Measurements from ENCODE around the gene GALNT17.

GALNT17 gene

DNA sequence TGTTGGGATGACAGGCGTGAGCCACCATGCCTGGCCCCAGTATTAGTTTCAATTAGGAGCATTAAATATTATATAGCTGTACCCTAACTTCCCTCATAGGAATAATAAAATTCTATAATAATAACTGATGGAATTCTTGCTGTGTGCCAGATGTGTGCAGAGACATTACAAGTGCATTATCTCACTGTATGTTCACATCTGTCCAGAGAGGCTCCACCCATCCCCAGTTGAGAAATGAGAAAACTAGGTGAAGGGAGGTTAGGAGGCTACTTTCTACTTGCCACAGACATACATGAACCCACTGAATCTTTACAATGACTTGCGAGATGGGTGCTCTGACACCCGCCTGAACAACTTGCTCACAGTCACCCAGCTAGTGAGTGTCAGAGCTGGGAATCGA is 3.2 kb downstream of the GALNT17 start:
- Histone ChIP-seq H3K27ac (ENCODE audit: low read depth, low read length) (peak overlapping the region; percentile 14), H3K4me1 (ENCODE audit: control insufficient read depth, insufficient read depth, low read length) (peaks cover 3% of the 10 kb centered on the region), H3K4me3 (ENCODE audit: low read length) (no peak overlapping the region)

DNA sequence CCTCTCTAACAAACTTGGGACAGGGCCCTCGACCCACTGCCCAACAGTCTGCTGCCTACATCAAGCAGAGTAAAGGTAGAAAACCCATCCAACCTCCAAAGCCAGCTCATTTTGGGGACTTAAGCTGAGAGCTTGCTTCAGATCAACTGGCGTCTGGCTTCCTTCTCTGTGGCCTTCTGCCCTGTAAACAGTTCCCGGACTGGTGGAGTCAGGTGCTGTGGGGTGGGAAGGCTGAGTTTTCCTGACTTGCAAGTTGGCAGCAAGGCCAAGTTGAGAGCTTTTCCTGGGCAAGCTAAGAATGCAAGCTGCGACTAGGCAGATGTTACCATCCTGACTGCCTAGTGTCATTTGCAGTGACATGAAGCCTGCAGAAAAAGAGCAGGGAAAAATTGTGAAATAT is 3.7 kb downstream of the GALNT17 start:
- Histone ChIP-seq H3K4me1 (ENCODE audit: control insufficient read depth, insufficient read depth, low read length) (peaks cover 3% of the 10 kb centered on the region), H3K9ac (ENCODE audit: low read length) (no peak overlapping the region), H3K36me3 (ENCODE audit: control insufficient read depth, insufficient read depth, low read length) (no peaks in the 10 kb centered on the region), H3K27me3 (ENCODE audit: control insufficient read depth, insufficient read depth, low read length) (no peaks in the 10 kb centered on the region), H3K4me3 (ENCODE audit: low read length) (no peak overlapping the region), H3K27ac (ENCODE audit: low read depth, low read length) (peak overlapping the region; percentile 14)

More for the DNA sequence above, 3.2 kb downstream of the GALNT17 start:
- H3K27me3 ChIP-seq (ENCODE audit: control insufficient read depth, insufficient read depth, low read length), result no peaks in the 10 kb centered on the region
- H3K9ac ChIP-seq (ENCODE audit: low read length), result no peak overlapping the region
- no peaks in the 10 kb centered on the region for H3K36me3 ChIP-seq (ENCODE audit: control insufficient read depth, insufficient read depth, low read length)

DNA sequence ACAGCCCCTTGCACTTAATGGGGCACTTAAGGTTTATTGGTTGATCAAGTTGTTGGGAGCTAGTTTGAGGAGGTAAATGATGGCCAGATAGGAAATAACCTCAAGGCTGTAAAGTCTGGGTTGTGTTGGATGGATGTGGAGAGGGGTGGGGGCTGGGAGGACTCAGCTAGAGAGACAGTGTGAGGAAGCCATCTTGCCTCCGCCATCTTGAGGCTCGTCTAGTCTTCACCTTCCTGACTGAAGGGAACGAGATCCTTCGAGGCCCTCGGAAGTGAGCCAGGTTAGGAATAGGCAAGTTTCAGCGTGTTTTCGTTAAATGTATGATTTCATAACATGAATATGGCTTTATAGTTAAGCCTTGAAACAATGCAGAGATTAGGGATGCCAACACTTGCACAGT is 5.5 kb downstream of the GALNT17 start:
- H3K27ac ChIP-seq (ENCODE audit: low read depth, low read length), result no peak overlapping the region
- no peaks in the 10 kb centered on the region for H3K36me3 ChIP-seq (ENCODE audit: control insufficient read depth, insufficient read depth, low read length)
- no peak overlapping the region for H3K4me3 ChIP-seq (ENCODE audit: low read length)
- H3K4me1 ChIP-seq (ENCODE audit: control insufficient read depth, insufficient read depth, low read length), result peaks cover 3% of the 10 kb centered on the region
- no peak overlapping the region for H3K9ac ChIP-seq (ENCODE audit: low read length)
- H3K27me3 ChIP-seq (ENCODE audit: control insufficient read depth, insufficient read depth, low read length), result no peaks in the 10 kb centered on the region

DNA sequence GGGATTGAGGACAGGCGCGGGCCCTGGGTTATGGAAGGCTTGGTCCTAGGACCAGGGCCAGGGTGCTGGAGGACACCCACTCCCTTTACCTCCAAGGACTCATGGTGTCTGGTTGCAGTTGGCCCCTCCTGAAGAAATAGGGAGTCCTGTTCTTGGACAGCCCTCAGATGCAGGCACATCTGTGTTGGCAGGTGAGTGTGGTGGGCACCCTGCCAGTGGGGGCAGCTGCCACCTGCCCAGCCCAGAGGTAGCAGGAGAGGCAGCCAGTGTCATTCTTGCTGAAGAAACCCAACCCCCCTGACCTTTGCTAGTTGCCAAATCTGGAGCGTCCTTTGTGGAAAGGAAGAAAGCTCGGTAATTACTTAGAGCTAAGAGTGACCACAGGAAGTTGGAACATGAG is 8.3 kb downstream of the GALNT17 start:
- Histone ChIP-seq H3K36me3 (ENCODE audit: control insufficient read depth, insufficient read depth, low read length) (no peaks in the 10 kb centered on the region), H3K27me3 (ENCODE audit: control insufficient read depth, insufficient read depth, low read length) (no peaks in the 10 kb centered on the region), H3K9ac (ENCODE audit: low read length) (no peak overlapping the region), H3K4me3 (ENCODE audit: low read length) (no peak overlapping the region), H3K27ac (ENCODE audit: low read depth, low read length) (no peak overlapping the region), H3K4me1 (ENCODE audit: control insufficient read depth, insufficient read depth, low read length) (peaks cover 3% of the 10 kb centered on the region)

DNA sequence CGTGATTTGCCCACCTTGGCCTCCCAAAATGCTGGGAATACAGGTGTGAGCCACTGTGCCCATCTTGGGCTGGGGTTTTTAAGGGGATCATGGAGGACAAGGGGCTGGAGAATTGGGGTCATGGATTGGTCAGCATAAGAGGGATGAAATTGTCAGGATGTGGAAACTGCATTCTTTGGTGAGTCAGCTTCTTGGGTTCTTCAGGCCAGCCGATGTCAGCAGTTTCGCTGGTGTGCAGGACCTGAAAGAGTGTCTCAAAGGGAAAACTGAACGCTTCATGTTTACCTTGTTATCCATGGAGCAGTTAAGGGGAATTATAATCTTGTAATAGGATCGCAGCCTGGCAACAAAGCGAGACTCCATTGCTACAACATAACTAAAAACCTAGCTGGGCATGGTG is 13.0 kb downstream of the GALNT17 start:
- Histone ChIP-seq H3K4me1 (ENCODE audit: control insufficient read depth, insufficient read depth, low read length) (no peaks in the 10 kb centered on the region), H3K4me3 (ENCODE audit: low read length) (no peak overlapping the region), H3K9ac (ENCODE audit: low read length) (no peak overlapping the region), H3K36me3 (ENCODE audit: control insufficient read depth, insufficient read depth, low read length) (no peaks in the 10 kb centered on the region), H3K27ac (ENCODE audit: low read depth, low read length) (no peak overlapping the region), H3K27me3 (ENCODE audit: control insufficient read depth, insufficient read depth, low read length) (no peaks in the 10 kb centered on the region)

DNA sequence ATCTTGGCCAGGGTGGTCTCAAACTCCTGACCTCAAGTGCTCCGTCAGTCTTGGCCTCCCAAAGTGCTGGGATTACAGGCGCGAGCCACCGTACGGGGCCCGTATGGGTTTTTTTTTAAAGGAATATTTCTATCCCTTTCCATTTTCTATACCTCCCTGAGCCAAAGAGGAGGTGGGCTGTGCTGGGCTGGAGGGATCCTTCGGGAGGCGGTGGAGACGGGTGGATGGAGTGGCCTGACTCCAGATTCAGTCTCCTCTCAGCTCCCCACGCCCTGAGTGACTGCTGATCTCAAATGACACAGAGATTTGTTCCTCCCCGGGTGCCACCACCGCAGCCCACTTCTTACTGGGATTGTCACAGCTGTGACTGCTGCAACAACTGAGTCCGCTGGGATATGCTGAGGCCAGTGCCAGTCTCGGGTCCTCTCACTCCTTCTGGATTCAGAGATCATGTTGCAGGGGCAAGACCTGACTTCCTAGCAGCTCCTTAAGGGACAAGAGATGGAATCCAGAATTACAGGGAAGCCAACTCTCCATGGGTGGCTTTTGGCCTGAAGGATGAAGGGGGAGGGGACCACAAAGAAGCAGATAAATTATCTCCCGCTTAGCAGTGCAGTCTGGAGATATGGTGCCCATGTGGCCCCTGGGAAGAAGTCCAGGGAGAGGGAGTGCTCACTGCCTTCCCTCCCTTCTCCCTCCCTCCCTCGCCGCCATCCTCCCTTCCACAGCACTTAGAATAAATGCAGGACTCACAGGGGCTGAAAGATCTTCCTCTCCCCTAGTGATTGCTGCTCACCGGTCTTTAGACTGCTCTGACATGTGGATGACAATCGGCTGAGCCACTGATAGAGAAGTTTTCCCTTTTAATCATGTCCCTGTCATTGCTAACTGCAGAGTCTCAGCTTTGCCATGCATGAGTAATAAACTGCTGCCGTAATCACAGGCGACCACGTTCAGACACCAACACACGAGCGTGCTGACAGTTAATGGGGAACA is 14.3 kb downstream of the GALNT17 start:
- Histone ChIP-seq H3K4me1 (ENCODE audit: control insufficient read depth, insufficient read depth, low read length) (no peaks in the 10 kb centered on the region), H3K4me3 (ENCODE audit: low read length) (no peak overlapping the region), H3K27me3 (ENCODE audit: control insufficient read depth, insufficient read depth, low read length) (no peaks in the 10 kb centered on the region), H3K9ac (ENCODE audit: low read length) (no peak overlapping the region), H3K36me3 (ENCODE audit: control insufficient read depth, insufficient read depth, low read length) (no peaks in the 10 kb centered on the region), H3K27ac (ENCODE audit: low read depth, low read length) (no peak overlapping the region)

DNA sequence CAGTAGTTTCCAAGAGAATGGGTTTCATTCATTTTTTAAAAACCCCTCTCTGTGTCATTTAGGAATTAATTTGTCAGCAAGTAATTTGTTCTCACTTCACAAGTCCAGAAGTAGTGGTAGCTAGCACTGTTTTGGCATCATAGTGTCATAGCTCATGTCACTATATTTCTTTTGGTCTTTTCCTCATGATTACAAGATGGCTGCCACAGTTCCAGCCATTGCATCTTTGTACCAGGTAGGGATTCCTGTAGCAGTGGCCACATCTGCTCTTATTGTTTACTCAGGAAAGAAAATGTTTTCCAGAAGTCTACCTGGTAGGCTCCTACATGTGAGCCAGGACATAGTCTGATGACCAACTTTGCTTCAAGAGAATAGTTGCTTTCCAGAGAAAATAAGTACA is 16.2 kb downstream of the GALNT17 start:
- Histone ChIP-seq H3K9ac (ENCODE audit: low read length) (no peak overlapping the region), H3K27ac (ENCODE audit: low read depth, low read length) (no peak overlapping the region), H3K4me1 (ENCODE audit: control insufficient read depth, insufficient read depth, low read length) (no peaks in the 10 kb centered on the region), H3K27me3 (ENCODE audit: control insufficient read depth, insufficient read depth, low read length) (no peaks in the 10 kb centered on the region), H3K36me3 (ENCODE audit: control insufficient read depth, insufficient read depth, low read length) (no peaks in the 10 kb centered on the region), H3K4me3 (ENCODE audit: low read length) (no peak overlapping the region)

DNA sequence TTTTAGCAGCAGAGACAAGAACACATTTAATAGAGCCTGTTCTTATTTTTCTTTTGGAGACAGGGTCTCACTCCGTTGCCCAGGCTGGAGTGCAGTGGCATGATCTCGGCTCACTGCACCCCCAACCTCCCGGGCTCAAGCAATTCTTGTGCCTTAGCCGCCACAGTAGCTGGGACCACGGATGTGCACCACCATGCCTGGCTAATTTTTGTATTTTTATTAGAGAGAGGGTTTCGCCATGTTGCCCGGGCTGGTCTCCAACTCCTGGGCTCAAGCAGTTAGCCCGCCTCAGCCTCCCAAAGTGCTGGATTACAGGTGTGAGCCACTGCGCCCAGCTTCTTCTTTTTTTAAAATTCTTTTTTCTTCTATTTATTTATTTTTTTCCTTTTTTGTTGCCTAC is 23.3 kb downstream of the GALNT17 start:
- H3K4me3 ChIP-seq (ENCODE audit: low read length), result no peak overlapping the region
- H3K27ac ChIP-seq (ENCODE audit: low read depth, low read length), result no peak overlapping the region
- H3K9ac ChIP-seq (ENCODE audit: low read length), result no peak overlapping the region
- no peaks in the 10 kb centered on the region for H3K27me3 ChIP-seq (ENCODE audit: control insufficient read depth, insufficient read depth, low read length)
- H3K36me3 ChIP-seq (ENCODE audit: control insufficient read depth, insufficient read depth, low read length), result no peaks in the 10 kb centered on the region
- no peaks in the 10 kb centered on the region for H3K4me1 ChIP-seq (ENCODE audit: control insufficient read depth, insufficient read depth, low read length)

DNA sequence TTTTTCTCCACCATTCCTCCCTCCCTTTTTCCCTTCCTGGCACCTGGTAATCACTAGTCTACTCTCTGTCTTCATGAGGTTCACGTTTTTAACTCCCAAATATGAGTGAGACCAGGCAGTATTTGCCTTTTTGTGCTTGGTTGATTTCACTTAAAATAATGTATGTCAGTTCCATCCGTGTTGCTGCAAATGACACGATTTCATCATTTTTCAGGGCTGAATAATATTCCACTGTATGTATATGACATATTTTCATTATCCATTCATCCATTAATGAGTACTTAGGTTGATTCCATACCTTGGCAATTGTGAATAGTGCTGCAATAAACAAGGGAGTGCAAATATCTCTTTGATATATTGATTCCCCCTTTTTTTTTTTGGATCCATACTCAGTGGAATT is 25.8 kb downstream of the GALNT17 start:
- Histone ChIP-seq H3K4me3 (ENCODE audit: low read length) (no peak overlapping the region), H3K27ac (ENCODE audit: low read depth, low read length) (no peak overlapping the region), H3K9ac (ENCODE audit: low read length) (no peak overlapping the region), H3K27me3 (ENCODE audit: control insufficient read depth, insufficient read depth, low read length) (no peaks in the 10 kb centered on the region), H3K36me3 (ENCODE audit: control insufficient read depth, insufficient read depth, low read length) (no peaks in the 10 kb centered on the region), H3K4me1 (ENCODE audit: control insufficient read depth, insufficient read depth, low read length) (no peaks in the 10 kb centered on the region)

DNA sequence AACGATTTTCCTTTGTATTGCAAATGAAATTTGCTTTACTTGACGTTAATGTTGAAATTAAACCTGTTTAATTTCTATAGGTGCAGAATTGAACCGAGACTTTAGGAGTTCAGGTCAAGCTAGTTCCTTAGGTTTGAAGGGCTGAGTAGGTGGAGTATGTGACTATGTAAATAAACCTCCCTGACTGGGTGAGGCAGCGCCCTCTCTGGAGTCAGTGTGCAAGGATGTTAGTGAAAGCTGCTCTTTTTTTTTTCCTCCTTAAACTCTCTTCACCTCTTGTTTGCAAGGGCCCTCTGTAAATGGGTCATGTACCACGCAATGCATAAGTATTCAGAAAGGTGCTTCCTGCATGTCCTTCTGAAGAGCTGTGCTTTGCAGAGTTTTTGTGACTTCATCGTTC is 33.8 kb downstream of the GALNT17 start:
- Histone ChIP-seq H3K27ac (ENCODE audit: low read depth, low read length) (no peak overlapping the region), H3K9ac (ENCODE audit: low read length) (no peak overlapping the region), H3K4me3 (ENCODE audit: low read length) (no peak overlapping the region), H3K36me3 (ENCODE audit: control insufficient read depth, insufficient read depth, low read length) (no peaks in the 10 kb centered on the region), H3K27me3 (ENCODE audit: control insufficient read depth, insufficient read depth, low read length) (no peaks in the 10 kb centered on the region), H3K4me1 (ENCODE audit: control insufficient read depth, insufficient read depth, low read length) (no peaks in the 10 kb centered on the region)

DNA sequence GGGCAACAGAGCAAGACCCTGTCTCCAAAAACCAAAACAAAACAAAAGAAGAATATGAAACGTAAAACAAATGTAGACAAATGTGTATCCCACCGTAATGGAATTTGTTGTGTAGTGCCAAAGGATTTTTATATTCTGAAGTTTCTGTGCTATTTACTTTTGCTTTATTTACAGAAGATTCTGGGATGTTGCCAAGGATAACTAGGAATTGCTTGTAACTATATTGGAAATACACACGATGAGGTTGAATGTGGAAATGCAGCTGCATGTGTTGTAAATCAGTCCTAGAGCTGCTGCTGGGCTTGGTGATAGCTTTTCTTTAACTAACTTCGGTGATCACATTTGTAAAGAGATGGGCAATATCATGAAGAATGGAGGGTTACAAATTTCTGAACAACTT is 39.5 kb downstream of the GALNT17 start:
- H3K4me3 ChIP-seq (ENCODE audit: low read length), result no peak overlapping the region
- no peaks in the 10 kb centered on the region for H3K27me3 ChIP-seq (ENCODE audit: control insufficient read depth, insufficient read depth, low read length)
- no peak overlapping the region for H3K9ac ChIP-seq (ENCODE audit: low read length)
- H3K27ac ChIP-seq (ENCODE audit: low read depth, low read length), result no peak overlapping the region
- no peaks in the 10 kb centered on the region for H3K4me1 ChIP-seq (ENCODE audit: control insufficient read depth, insufficient read depth, low read length)
- no peaks in the 10 kb centered on the region for H3K36me3 ChIP-seq (ENCODE audit: control insufficient read depth, insufficient read depth, low read length)

DNA sequence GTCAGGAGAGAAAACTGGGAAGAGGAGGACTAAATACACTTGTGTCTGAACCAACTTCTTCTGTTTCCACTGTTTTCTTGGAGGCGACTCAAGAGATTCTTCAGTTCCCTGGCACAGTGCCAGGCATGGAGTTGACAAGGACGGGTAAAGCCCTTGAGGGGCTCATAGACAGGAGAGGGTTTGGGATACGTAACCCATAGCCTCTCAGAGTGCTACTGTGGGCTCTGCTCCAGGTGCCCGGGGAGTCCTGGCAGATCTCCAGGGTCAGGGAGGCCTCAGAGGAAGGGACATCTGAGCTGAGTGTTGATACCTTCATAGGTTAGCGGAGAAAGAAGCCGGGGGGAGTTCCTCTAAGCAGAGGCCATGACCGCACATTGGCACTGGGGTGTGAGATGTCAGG is 42.0 kb downstream of the GALNT17 start:
- Histone ChIP-seq H3K27me3 (ENCODE audit: control insufficient read depth, insufficient read depth, low read length) (no peaks in the 10 kb centered on the region), H3K27ac (ENCODE audit: low read depth, low read length) (no peak overlapping the region), H3K4me1 (ENCODE audit: control insufficient read depth, insufficient read depth, low read length) (no peaks in the 10 kb centered on the region), H3K36me3 (ENCODE audit: control insufficient read depth, insufficient read depth, low read length) (no peaks in the 10 kb centered on the region), H3K4me3 (ENCODE audit: low read length) (no peak overlapping the region), H3K9ac (ENCODE audit: low read length) (no peak overlapping the region)

DNA sequence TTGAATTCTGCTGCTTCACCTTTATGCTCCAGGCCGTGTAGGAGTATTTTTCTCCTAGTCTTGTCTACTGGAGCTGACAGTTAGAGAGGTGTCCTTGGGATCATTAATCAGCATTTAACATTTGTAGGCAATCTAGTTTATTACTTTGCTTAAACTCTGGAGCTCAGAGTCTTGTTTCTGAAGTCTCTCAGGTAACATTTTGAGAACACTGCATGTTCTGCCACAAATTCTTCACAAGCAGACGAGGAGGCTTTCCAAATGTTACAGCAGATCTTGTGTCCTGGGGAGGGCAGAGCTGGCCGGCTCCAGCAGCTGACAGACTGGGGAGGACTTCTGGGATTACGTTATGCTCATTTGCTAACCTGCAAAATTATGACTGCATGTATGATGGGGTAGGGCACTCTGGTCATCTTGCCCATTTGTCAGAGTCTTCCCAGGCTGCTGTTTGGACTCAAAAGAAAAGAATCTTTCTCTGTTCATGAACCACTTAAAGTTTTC is 50.5 kb downstream of the GALNT17 start:
- no peaks in the 10 kb centered on the region for H3K4me1 ChIP-seq (ENCODE audit: control insufficient read depth, insufficient read depth, low read length)
- H3K27ac ChIP-seq (ENCODE audit: low read depth, low read length), result no peak overlapping the region
- H3K36me3 ChIP-seq (ENCODE audit: control insufficient read depth, insufficient read depth, low read length), result no peaks in the 10 kb centered on the region
- no peak overlapping the region for H3K4me3 ChIP-seq (ENCODE audit: low read length)
- H3K27me3 ChIP-seq (ENCODE audit: control insufficient read depth, insufficient read depth, low read length), result no peaks in the 10 kb centered on the region
- no peak overlapping the region for H3K9ac ChIP-seq (ENCODE audit: low read length)
